Epithelial cell of esophagus (primary cell): ENCODE data around the gene TRAF2.

Source experiments
- DNase-seq: peaks from one replicate; pipeline ENCODE4 v3.0.0; 2010; ENCODE audit warnings: low read depth
- H3K4me3 ChIP-seq: 2 replicates; pipeline ENCODE4 v1.5.1; 2011; ENCODE audit warnings: mild to moderate bottlenecking, low read length, control low read depth
- CTCF ChIP-seq: IDR thresholded peaks from 2 replicates; pipeline ENCODE4 v1.5.1; 2011; ENCODE audit warnings: low read depth, mild to moderate bottlenecking, low read length, control low read depth, inconsistent platforms; ENCODE audit not compliant: insufficient read depth; ENCODE audit errors: missing control alignments

The TRAF2 gene

GRCh38 chr9:136963341-136963740 is 77.0 kb downstream of the TRAF2 start:
- TF ChIP-seq CTCF, result no peak
- no peak for DNase-seq
- no peak overlapping the region for H3K4me3 ChIP-seq

GRCh38 chr9:136963751-136964150 is 77.4 kb downstream of the TRAF2 start:
- DNase-seq, result no peak
- H3K4me3 ChIP-seq, result no peak overlapping the region
- TF ChIP-seq CTCF, result no peak

GRCh38 chr9:136964171-136964689 is 77.9 kb downstream of the TRAF2 start:
- peak; percentile 30 for DNase-seq
- H3K4me3 ChIP-seq, result no peak overlapping the region
- no peak for TF ChIP-seq CTCF

GRCh38 chr9:136964833-136965422 is 78.6 kb downstream of the TRAF2 start:
- TF ChIP-seq CTCF, result no peak
- DNase-seq, result no peak
- no peak overlapping the region for H3K4me3 ChIP-seq

- no peak for DNase-seq
- H3K4me3 ChIP-seq, result no peak overlapping the region
- no peak for TF ChIP-seq CTCF
Measured at GRCh38 chr9:136965771-136966484, 79.6 kb downstream of the TRAF2 start.

GRCh38 chr9:136968333-136969127 is 82.2 kb downstream of the TRAF2 start:
- H3K4me3 ChIP-seq, result no peak overlapping the region
- no peak for TF ChIP-seq CTCF

More at GRCh38 chr9:136968333-136969127, 82.2 kb downstream of the TRAF2 start:
- no peak for DNase-seq
